Esophagus squamous epithelium (tissue), 4 donors: Measurements from ENCODE around the gene NAP1L4.

Experiments used
- POLR2A ChIP-seq, 4 donors: fragments of 450-650 bp; IDR thresholded peaks; one replicate each; pipeline ENCODE4 v1.6.1; 2017; ENCODE audit warnings: antibody characterized with exemption in 4 of 4, mild to moderate bottlenecking in 4 of 4, moderate library complexity in 3 of 4
- TF ChIP-seq, protein P1 (sequence below), 6 experiments: fragments of 450-650 bp in 4 of 6; fragments of 200-600 bp in 2 of 6; sonication (generic) in 2 of 6; IDR thresholded peaks; one replicate each; pipeline ENCODE4 v1.5.1; 2016 to 2019; ENCODE audit warnings: antibody characterized with exemption in 6 of 6, mild to moderate bottlenecking in 4 of 6, moderate library complexity in 4 of 6

DNA sequence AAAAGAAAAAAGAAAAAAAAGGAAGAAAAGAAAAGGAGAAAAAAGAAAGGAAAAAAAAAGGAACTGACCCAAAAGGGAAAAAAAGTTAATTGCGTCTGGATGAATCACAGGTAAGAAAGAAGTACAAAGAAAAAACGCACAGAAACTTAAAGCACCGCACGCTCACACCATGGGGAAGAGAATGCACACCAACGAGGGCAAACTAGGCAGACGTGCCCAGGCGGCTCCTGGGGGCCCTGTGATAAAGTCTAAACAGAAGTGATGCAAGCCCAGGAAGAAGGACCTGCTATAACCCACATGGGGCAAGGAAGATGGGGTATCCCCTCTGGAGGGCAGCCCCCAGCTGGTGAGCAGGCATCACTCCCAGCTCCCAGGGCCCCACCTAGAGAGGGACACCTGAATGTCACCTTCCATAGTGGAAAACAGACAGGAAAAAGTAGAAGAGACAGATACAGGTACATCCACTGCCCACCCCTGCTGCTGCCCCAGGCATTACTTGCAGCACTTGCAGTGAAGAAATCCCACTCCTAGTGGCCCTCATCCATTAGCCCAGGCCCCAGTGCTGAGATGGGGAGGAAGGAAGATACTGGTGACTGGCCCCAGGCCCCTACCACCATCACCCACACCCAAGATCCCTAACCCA lies 28.9 kb downstream of the NAP1L4 start:
- no peak for TF ChIP-seq POLR2A (IDR thresholded peaks at IDR 0.05)
- TF ChIP-seq, protein P1, sequence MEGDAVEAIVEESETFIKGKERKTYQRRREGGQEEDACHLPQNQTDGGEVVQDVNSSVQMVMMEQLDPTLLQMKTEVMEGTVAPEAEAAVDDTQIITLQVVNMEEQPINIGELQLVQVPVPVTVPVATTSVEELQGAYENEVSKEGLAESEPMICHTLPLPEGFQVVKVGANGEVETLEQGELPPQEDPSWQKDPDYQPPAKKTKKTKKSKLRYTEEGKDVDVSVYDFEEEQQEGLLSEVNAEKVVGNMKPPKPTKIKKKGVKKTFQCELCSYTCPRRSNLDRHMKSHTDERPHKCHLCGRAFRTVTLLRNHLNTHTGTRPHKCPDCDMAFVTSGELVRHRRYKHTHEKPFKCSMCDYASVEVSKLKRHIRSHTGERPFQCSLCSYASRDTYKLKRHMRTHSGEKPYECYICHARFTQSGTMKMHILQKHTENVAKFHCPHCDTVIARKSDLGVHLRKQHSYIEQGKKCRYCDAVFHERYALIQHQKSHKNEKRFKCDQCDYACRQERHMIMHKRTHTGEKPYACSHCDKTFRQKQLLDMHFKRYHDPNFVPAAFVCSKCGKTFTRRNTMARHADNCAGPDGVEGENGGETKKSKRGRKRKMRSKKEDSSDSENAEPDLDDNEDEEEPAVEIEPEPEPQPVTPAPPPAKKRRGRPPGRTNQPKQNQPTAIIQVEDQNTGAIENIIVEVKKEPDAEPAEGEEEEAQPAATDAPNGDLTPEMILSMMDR (IDR thresholded peaks at IDR 0.05), result no peak
